ENCODE data around the gene PSD.

PSD gene

DNA sequence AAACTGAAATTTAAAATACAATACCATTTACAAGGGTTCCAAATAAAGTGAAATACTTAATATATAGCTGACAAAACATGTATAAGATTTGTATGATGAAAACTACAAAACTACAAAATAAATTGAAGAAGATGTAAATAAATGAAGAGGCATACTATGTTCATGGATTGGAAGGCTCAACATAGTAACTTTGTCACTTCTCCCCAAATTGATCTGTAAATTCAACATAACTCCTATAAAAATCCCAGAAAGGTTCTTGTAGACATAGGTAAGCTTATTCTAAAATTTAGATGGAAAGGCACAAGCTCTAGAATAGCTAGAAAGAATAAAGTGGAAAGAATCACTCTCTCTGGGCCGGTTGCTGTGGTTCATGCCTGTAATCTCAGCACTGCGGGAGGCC is 47.3 kb downstream of the PSD start:
- Histone ChIP-seq H3K9me3 (replicated peaks in 1 of 2; ENCODE audit: control insufficient read depth in 2 of 2, insufficient read depth in 1 of 2, low read depth in 1 of 2, low read length in 2 of 2) (peaks cover 0 to 8% of the 10 kb centered on the region in 2 donors), H3K4me1 (ENCODE audit: control insufficient read depth in 2 of 2, insufficient read depth in 1 of 2, low read depth in 1 of 2, low read length in 2 of 2) (no peaks in the 10 kb centered on the region), H3K14ac (ENCODE audit: low read length) (no peak overlapping the region), H3K23ac (ENCODE audit: low read depth, low read length, poor library complexity) (no peak overlapping the region), H3K36me3 (replicated peaks in 1 of 2; ENCODE audit: control insufficient read depth in 2 of 2, insufficient read depth in 2 of 2, low read length in 2 of 2) (peaks cover 47 to 93% of the 10 kb centered on the region in 2 donors), H3K9ac (ENCODE audit: low read depth, low read length, poor library complexity) (no peak overlapping the region), H3K27ac (replicated peaks; ENCODE audit: low read length) (no peak overlapping the region), H2AK5ac (ENCODE audit: low read depth, low read length) (no peak overlapping the region), H3K18ac (ENCODE audit: low read length) (no peak overlapping the region), H2BK12ac (ENCODE audit: low read length) (no peak overlapping the region), H2BK120ac (ENCODE audit: low read depth, low read length) (no peak overlapping the region), H2AFZ (ENCODE audit: low read length) (no peak overlapping the region), H4K8ac (ENCODE audit: low read depth, low read length) (no peak overlapping the region), H3K27me3 (ENCODE audit: control insufficient read depth in 3 of 3, insufficient read depth in 3 of 3, low read depth in 1 of 3, low read length in 3 of 3) (no peaks in the 10 kb centered on the region), H2BK15ac (ENCODE audit: low read length) (no peak overlapping the region), H3K4ac (ENCODE audit: low read length) (no peak overlapping the region), H2BK5ac (ENCODE audit: low read length) (no peak overlapping the region), H3K4me2 (ENCODE audit: insufficient read depth, low read length, poor library complexity, severe bottlenecking) (no peak overlapping the region), H4K91ac (ENCODE audit: low read depth, low read length, poor library complexity) (no peak overlapping the region), H3K4me3 (ENCODE audit: low read length in 2 of 2) (no peak overlapping the region), H3K79me1 (ENCODE audit: low read depth, low read length) (no peaks in the 10 kb centered on the region)
- no peak for DNase-seq (ENCODE audit: low spot score)
- WGBS, 2 donors (ENCODE audit: extremely low coverage in 2 of 2, insufficient read length in 2 of 2, insufficient replicate concordance in 1 of 2) = no CpG with 5 or more reads among the region's 2 CpGs

DNA sequence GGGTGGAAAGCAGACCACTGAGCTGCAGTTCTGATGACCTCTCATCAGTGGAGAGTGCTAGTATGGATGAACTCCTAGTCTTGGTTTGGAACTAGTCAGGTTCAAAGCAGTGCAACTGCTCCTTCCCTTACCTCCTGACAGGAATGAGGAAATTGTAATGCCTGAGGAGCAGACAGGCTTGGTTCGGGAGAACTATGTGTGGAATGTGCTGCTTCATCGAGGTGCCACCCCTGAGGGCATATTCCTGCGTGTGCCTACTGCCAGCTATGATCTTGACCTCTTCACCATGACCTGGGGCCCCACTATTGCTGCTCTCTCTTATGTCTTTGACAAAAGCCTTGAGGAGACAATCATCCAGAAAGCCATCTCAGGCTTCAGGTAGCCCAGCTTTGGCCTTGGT is 50.5 kb downstream of the PSD start:
- H2AFZ ChIP-seq (ENCODE audit: low read length) = no peak overlapping the region
- H3K9me3 ChIP-seq (replicated peaks in 1 of 2; ENCODE audit: control insufficient read depth in 2 of 2, insufficient read depth in 1 of 2, low read depth in 1 of 2, low read length in 2 of 2) = peaks cover 0 to 6% of the 10 kb centered on the region in 2 donors
- no CpG with 5 or more reads among the region's 3 CpGs for WGBS, 2 donors (ENCODE audit: extremely low coverage in 2 of 2, insufficient read length in 2 of 2, insufficient replicate concordance in 1 of 2)
- no peak overlapping the region for H3K23ac ChIP-seq (ENCODE audit: low read depth, low read length, poor library complexity)
- no peak overlapping the region for H3K9ac ChIP-seq (ENCODE audit: low read depth, low read length, poor library complexity)
- no peak overlapping the region for H4K91ac ChIP-seq (ENCODE audit: low read depth, low read length, poor library complexity)
- H3K14ac ChIP-seq (ENCODE audit: low read length) = no peak overlapping the region
- H2BK12ac ChIP-seq (ENCODE audit: low read length) = no peak overlapping the region
- H2BK15ac ChIP-seq (ENCODE audit: low read length) = no peak overlapping the region
- no peak for DNase-seq (ENCODE audit: low spot score)
- no peak overlapping the region for H3K4ac ChIP-seq (ENCODE audit: low read length)
- no peak overlapping the region for H3K18ac ChIP-seq (ENCODE audit: low read length)
- no peak overlapping the region for H4K8ac ChIP-seq (ENCODE audit: low read depth, low read length)
- H3K4me3 ChIP-seq (ENCODE audit: low read length in 2 of 2) = peak overlapping the region in 1 of 2 donors; percentile 13
- no peak overlapping the region for H3K27ac ChIP-seq (replicated peaks; ENCODE audit: low read length)
- no peaks in the 10 kb centered on the region for H3K79me1 ChIP-seq (ENCODE audit: low read depth, low read length)
- H3K4me2 ChIP-seq (ENCODE audit: insufficient read depth, low read length, poor library complexity, severe bottlenecking) = no peak overlapping the region
- no peak overlapping the region for H2BK5ac ChIP-seq (ENCODE audit: low read length)
- no peaks in the 10 kb centered on the region for H3K27me3 ChIP-seq (ENCODE audit: control insufficient read depth in 3 of 3, insufficient read depth in 3 of 3, low read depth in 1 of 3, low read length in 3 of 3)
- H2AK5ac ChIP-seq (ENCODE audit: low read depth, low read length) = no peak overlapping the region
- H3K36me3 ChIP-seq (replicated peaks in 1 of 2; ENCODE audit: control insufficient read depth in 2 of 2, insufficient read depth in 2 of 2, low read length in 2 of 2) = peaks cover 48 to 88% of the 10 kb centered on the region in 2 donors
- H2BK120ac ChIP-seq (ENCODE audit: low read depth, low read length) = no peak overlapping the region
- no peaks in the 10 kb centered on the region for H3K4me1 ChIP-seq (ENCODE audit: control insufficient read depth in 2 of 2, insufficient read depth in 1 of 2, low read depth in 1 of 2, low read length in 2 of 2)

DNA sequence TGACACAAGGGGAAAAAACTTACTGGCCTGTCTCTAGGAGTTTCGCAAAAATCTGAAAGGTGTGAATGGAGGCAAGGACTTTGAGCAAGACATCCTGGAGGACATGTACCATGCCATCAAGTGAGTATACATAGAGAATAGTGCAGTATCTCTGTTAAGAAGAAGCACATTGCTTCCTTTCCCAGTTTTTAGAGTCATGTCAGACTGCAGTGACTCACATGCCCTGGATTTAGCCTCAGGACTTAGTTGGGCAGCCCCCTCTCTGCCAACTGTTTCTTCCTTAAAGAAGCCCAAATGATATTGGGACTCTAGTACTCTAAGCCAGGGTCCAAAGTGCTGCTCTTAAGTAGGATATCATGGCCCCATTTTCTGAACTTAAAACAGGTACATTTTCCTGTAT is 51.1 kb downstream of the PSD start:
- H4K91ac ChIP-seq (ENCODE audit: low read depth, low read length, poor library complexity) = no peak overlapping the region
- H3K27me3 ChIP-seq (ENCODE audit: control insufficient read depth in 3 of 3, insufficient read depth in 3 of 3, low read depth in 1 of 3, low read length in 3 of 3) = no peaks in the 10 kb centered on the region
- no peak overlapping the region for H3K4me2 ChIP-seq (ENCODE audit: insufficient read depth, low read length, poor library complexity, severe bottlenecking)
- no peaks in the 10 kb centered on the region for H3K79me1 ChIP-seq (ENCODE audit: low read depth, low read length)
- no peak overlapping the region for H2BK5ac ChIP-seq (ENCODE audit: low read length)
- no peak overlapping the region for H3K18ac ChIP-seq (ENCODE audit: low read length)
- no peak overlapping the region for H3K27ac ChIP-seq (replicated peaks; ENCODE audit: low read length)
- no peak overlapping the region for H2AK5ac ChIP-seq (ENCODE audit: low read depth, low read length)
- H3K14ac ChIP-seq (ENCODE audit: low read length) = no peak overlapping the region
- no CpG with 5 or more reads among the region's 1 CpG for WGBS, 2 donors (ENCODE audit: extremely low coverage in 2 of 2, insufficient read length in 2 of 2, insufficient replicate concordance in 1 of 2)
- H3K9me3 ChIP-seq (replicated peaks in 1 of 2; ENCODE audit: control insufficient read depth in 2 of 2, insufficient read depth in 1 of 2, low read depth in 1 of 2, low read length in 2 of 2) = peaks cover 0 to 6% of the 10 kb centered on the region in 2 donors
- no peak overlapping the region for H2BK12ac ChIP-seq (ENCODE audit: low read length)
- H3K23ac ChIP-seq (ENCODE audit: low read depth, low read length, poor library complexity) = no peak overlapping the region
- H2BK15ac ChIP-seq (ENCODE audit: low read length) = no peak overlapping the region
- H4K8ac ChIP-seq (ENCODE audit: low read depth, low read length) = no peak overlapping the region
- H3K4ac ChIP-seq (ENCODE audit: low read length) = no peak overlapping the region
- peaks cover 52 to 88% of the 10 kb centered on the region in 2 donors for H3K36me3 ChIP-seq (replicated peaks in 1 of 2; ENCODE audit: control insufficient read depth in 2 of 2, insufficient read depth in 2 of 2, low read length in 2 of 2)
- H3K4me1 ChIP-seq (ENCODE audit: control insufficient read depth in 2 of 2, insufficient read depth in 1 of 2, low read depth in 1 of 2, low read length in 2 of 2) = no peaks in the 10 kb centered on the region
- no peak overlapping the region for H3K4me3 ChIP-seq (ENCODE audit: low read length in 2 of 2)
- H2AFZ ChIP-seq (ENCODE audit: low read length) = no peak overlapping the region
- H2BK120ac ChIP-seq (ENCODE audit: low read depth, low read length) = no peak overlapping the region
- no peak for DNase-seq (ENCODE audit: low spot score)
- H3K9ac ChIP-seq (ENCODE audit: low read depth, low read length, poor library complexity) = no peak overlapping the region

DNA sequence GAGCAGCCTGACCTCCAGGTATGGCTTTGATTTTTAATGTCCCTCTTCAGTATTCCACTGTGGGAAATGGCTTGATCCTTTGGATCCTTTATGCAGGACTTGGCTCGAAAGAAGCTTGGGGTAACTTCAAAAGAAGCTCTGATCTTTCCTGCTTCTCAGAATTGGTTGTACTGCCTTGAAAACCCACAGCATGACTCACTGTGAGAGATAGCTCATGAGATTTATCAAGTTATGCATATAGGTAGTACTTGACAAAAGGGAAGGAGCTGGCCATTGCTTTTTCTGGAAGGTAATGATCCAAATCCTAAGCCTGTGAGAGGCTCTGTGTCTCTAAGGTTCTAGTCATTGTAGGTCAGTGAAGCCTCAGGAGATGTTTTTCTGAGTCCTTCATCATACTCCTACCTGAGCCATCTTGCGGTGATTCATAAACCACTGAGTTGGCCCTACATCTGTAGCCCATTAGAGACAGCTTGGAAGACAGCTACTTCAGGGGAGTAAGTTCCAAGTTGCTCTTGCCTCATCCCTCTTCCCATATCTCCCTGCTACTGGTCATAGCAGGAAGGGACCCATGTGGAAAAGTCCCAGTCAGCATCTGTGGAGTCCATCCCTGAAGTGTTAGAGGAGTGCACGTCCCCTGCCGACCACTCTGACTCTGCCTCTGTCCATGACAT is 59.7 kb downstream of the PSD start:
- Histone ChIP-seq H3K18ac (ENCODE audit: low read length) (no peak overlapping the region), H2BK5ac (ENCODE audit: low read length) (no peak overlapping the region), H3K23ac (ENCODE audit: low read depth, low read length, poor library complexity) (no peak overlapping the region), H4K8ac (ENCODE audit: low read depth, low read length) (no peak overlapping the region), H3K9me3 (replicated peaks in 1 of 2; ENCODE audit: control insufficient read depth in 2 of 2, insufficient read depth in 1 of 2, low read depth in 1 of 2, low read length in 2 of 2) (no peaks in the 10 kb centered on the region), H3K27me3 (ENCODE audit: control insufficient read depth in 3 of 3, insufficient read depth in 3 of 3, low read depth in 1 of 3, low read length in 3 of 3) (no peaks in the 10 kb centered on the region), H2BK15ac (ENCODE audit: low read length) (no peak overlapping the region), H4K91ac (ENCODE audit: low read depth, low read length, poor library complexity) (no peak overlapping the region), H3K4me2 (ENCODE audit: insufficient read depth, low read length, poor library complexity, severe bottlenecking) (no peak overlapping the region), H3K4me3 (ENCODE audit: low read length in 2 of 2) (peak overlapping the region in 1 of 2 donors; percentile 55), H3K4me1 (ENCODE audit: control insufficient read depth in 2 of 2, insufficient read depth in 1 of 2, low read depth in 1 of 2, low read length in 2 of 2) (no peaks in the 10 kb centered on the region), H2BK120ac (ENCODE audit: low read depth, low read length) (no peak overlapping the region), H3K36me3 (replicated peaks in 1 of 2; ENCODE audit: control insufficient read depth in 2 of 2, insufficient read depth in 2 of 2, low read length in 2 of 2) (peaks cover 51 to 93% of the 10 kb centered on the region in 2 donors), H2BK12ac (ENCODE audit: low read length) (no peak overlapping the region), H3K9ac (ENCODE audit: low read depth, low read length, poor library complexity) (no peak overlapping the region), H2AFZ (ENCODE audit: low read length) (no peak overlapping the region), H3K79me1 (ENCODE audit: low read depth, low read length) (no peaks in the 10 kb centered on the region), H3K27ac (replicated peaks; ENCODE audit: low read length) (no peak overlapping the region), H3K4ac (ENCODE audit: low read length) (no peak overlapping the region), H2AK5ac (ENCODE audit: low read depth, low read length) (no peak overlapping the region), H3K14ac (ENCODE audit: low read length) (no peak overlapping the region)
- WGBS, 2 donors (ENCODE audit: extremely low coverage in 2 of 2, insufficient read length in 2 of 2, insufficient replicate concordance in 1 of 2) = no CpG with 5 or more reads among the region's 4 CpGs
- no peak for DNase-seq (ENCODE audit: low spot score)
